H1 (cell line): ENCODE results near the gene FAF2. TPM values are rescaled to one million over a fixed set of nuclear protein-coding genes. Genes with fewer than 3 reads are reported as not detected.

Source experiments
- BCL11A ChIP-seq, 2 experiments: IDR thresholded peaks; one replicate each; pipeline ENCODE4 v1.6.1; 2011; ENCODE audit warnings: low read depth in 2 of 2, low read length in 2 of 2, mild to moderate bottlenecking in 2 of 2
- CEBPB ChIP-seq: IDR thresholded peaks from 2 replicates; pipeline ENCODE4 v1.6.1; 2012; ENCODE audit warnings: low read depth, low read length
- E2F6 ChIP-seq: IDR thresholded peaks from 2 replicates; pipeline ENCODE4 v1.6.1; 2012; ENCODE audit warnings: inconsistent platforms
- EP300 ChIP-seq, 2 experiments: IDR thresholded peaks; 1 replicate in 1 of 2; 2 replicates in 1 of 2; pipeline ENCODE4 v1.6.1; 2011 to 2012; ENCODE audit warnings: low read depth in 2 of 2, low read length in 2 of 2, mild to moderate bottlenecking in 2 of 2, borderline replicate concordance in 1 of 2, inconsistent platforms in 1 of 2, moderate library complexity in 1 of 2
- JUND ChIP-seq: IDR thresholded peaks from 2 replicates; pipeline ENCODE4 v1.6.1; 2011; ENCODE audit warnings: mild to moderate bottlenecking, improper control_type of control experiment, low read length
- KDM5A ChIP-seq: fragments of 200-600 bp; IDR thresholded peaks from 2 replicates; pipeline ENCODE4 v1.7.1; 2012; ENCODE audit warnings: mild to moderate bottlenecking, low read length, inconsistent platforms, mixed read lengths
- polyA plus RNA-seq, 7 experiments: library from polyadenylated mRNA; depleted of rRNA in 3 of 7; stranded (reverse) in 5 of 7; unstranded in 2 of 7; fragments of >200 nt in 5 of 7; fragments of 200-250 nt in 2 of 7; gene quantifications; 1 replicate in 5 of 7; 2 replicates in 1 of 7; 4 replicates in 1 of 7; pipeline versions ENCODE4 v1.2.1 to v1.2.3, GENCODE V29; 2011 to 2013; ENCODE audit warnings: missing spikeins in 2 of 7, mixed read lengths in 2 of 7
- total RNA-seq: library from RNA; stranded (reverse); fragmentation: NEBNext Ultra II Directional; extraction: Animal tissue kit (Norgen Biotek cat#: 25700); gene quantifications from 2 replicates; pipeline ENCODE4 v1.2.1, GENCODE V29; 2021

Gene FAF2
- total and polyA plus RNA-seq, 2 of the 8 experiments (the other 6 are each of a cell fraction or from before 2014, with no cell fraction given) = 20.8 to 35.8 TPM

DNA sequence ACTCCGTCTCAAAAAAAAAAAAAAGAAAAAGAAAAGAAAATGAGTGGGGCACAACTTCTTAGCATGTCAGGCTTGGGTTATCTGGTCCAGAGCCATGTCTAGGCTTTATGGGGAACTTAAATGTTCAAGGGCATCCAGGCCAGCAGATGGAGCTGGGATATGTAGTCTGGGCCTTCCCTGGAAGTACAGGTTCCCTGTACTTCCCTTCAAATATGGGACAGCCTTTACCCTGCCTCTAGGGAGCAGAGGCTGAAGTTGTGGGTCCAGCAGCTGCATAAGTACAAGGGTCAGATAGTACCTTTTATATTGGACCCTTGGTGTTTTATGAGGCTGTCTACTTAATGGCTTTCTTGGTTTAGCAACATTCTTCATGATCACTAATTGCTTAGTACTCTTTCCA is 42.1 kb downstream of the FAF2 start (continued):
- TF ChIP-seq EP300 (IDR thresholded peaks at IDR 0.05; ENCODE audit: borderline replicate concordance in 1 of 2, low read depth in 2 of 2, low read length in 2 of 2) (no peak), CEBPB (no peak), BCL11A (IDR thresholded peaks at IDR 0.05; ENCODE audit: low read depth in 2 of 2, low read length in 2 of 2) (no peak), JUND (no peak), KDM5A (no peak), E2F6 (no peak)
